Measurements from ENCODE around the gene CEMIP. TPM values are rescaled to one million over a fixed set of nuclear protein-coding genes. Genes with fewer than 3 reads are reported as not detected.

CEMIP gene
- total RNA-seq, 1 donor, result 131 TPM

DNA sequence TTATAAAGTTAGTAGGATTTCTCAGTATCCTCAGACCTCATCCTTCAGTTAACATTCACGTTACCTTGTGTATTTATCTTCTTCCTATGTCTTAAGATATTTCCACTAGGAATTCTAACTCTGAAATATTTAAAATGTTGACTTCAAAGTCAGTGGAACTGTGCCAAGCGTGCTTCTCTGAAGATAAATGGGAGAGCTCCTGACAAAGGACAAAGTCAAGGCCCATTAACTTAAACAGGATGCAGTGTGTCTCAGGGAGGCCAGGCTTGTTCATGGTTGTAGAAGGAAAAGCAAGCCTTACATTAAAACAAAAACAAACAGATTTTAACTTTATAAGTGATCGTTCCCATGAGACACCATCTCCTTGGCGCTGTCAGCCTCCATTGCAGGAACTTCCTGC lies 42.6 kb upstream of the CEMIP start:
- TF ChIP-seq, protein P1, sequence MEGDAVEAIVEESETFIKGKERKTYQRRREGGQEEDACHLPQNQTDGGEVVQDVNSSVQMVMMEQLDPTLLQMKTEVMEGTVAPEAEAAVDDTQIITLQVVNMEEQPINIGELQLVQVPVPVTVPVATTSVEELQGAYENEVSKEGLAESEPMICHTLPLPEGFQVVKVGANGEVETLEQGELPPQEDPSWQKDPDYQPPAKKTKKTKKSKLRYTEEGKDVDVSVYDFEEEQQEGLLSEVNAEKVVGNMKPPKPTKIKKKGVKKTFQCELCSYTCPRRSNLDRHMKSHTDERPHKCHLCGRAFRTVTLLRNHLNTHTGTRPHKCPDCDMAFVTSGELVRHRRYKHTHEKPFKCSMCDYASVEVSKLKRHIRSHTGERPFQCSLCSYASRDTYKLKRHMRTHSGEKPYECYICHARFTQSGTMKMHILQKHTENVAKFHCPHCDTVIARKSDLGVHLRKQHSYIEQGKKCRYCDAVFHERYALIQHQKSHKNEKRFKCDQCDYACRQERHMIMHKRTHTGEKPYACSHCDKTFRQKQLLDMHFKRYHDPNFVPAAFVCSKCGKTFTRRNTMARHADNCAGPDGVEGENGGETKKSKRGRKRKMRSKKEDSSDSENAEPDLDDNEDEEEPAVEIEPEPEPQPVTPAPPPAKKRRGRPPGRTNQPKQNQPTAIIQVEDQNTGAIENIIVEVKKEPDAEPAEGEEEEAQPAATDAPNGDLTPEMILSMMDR (IDR thresholded peaks at IDR 0.05; ENCODE audit: insufficient read depth, low read depth, low read length), result no peak
- H3K4me3 ChIP-seq (ENCODE audit: low read depth, low read length), result no peak overlapping the region
- peak; percentile 29 for DNase-seq (ENCODE audit: low read depth)

DNA sequence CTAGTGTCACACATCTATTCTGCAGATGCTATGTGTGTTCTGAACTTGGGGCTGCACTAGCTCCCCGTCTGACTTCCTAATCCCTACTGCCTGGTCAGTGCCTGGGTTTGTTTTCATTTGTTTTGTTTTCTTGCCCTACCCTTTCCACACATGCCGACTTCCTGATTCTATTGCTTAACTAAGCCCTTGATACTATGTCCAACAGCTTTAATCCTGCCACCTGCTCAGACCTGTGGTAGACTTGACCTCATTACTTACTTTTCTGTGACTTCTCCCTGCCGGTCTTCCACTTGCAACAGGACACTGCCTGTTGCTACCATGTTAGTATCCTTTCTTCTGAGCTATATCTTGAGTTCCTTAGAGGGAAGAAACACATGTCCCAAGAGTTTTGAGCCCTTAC lies 39.3 kb upstream of the CEMIP start:
- DNase-seq (ENCODE audit: low read depth), result no peak
- no peak overlapping the region for H3K4me3 ChIP-seq (ENCODE audit: low read depth, low read length)
- TF ChIP-seq, protein P1 (IDR thresholded peaks at IDR 0.05; ENCODE audit: insufficient read depth, low read depth, low read length), result no peak

DNA sequence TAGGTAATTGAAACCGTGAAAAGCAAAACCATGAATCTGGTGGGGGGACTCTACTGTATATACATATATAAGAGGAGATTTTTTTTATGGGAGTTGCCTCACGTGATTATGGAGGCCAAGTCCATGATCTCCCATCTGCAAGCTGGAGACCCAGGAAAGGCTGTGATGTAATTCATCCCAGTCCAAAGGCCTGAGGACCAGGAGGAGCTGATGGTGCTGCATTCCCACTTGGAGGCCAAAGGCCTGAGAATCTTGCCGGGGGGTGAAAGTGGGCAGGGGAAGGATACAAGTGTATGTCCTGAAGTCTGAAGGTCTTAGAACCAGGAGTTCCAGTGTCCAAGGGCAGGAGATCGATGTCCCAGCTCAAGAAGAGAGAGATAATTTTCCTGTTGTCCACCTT lies 37.1 kb upstream of the CEMIP start:
- no peak for DNase-seq (ENCODE audit: low read depth)
- no peak overlapping the region for H3K4me3 ChIP-seq (ENCODE audit: low read depth, low read length)
- TF ChIP-seq, protein P1 (IDR thresholded peaks at IDR 0.05; ENCODE audit: insufficient read depth, low read depth, low read length), result no peak

DNA sequence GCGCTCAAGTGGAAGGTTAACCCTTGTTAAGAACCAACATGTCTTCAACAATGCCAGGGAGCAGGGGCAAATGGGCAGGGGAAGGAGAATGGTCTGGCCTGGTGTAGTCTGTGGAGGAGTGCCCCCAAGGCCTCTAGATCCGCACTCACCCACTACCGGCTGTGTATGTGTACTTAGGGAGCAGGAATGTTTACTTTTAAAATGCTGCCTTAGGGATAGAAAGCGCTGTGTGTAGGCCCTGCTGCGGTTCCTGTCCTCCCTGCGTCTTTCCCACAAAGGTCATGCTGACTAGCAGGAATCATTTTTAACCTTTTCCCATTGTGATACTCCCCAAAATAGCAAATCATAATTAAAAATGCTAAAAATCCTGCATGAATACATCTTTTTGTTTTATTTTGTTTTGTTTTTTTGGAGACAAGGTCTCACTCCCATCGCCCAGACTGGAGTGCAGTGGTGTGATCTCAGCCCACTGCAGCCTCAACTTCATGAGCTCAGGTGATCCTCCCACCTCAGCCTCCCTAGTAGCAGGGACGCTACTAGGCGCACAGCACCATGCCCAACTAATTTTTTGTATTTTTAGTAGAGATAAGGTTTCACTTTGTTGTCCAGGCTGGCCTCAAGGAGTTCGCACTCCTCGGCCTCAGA lies 35.9 kb upstream of the CEMIP start:
- peak; percentile 56 for DNase-seq (ENCODE audit: low read depth)
- TF ChIP-seq, protein P1 (IDR thresholded peaks at IDR 0.05; ENCODE audit: insufficient read depth, low read depth, low read length), result no peak
- H3K4me3 ChIP-seq (ENCODE audit: low read depth, low read length), result no peak overlapping the region

DNA sequence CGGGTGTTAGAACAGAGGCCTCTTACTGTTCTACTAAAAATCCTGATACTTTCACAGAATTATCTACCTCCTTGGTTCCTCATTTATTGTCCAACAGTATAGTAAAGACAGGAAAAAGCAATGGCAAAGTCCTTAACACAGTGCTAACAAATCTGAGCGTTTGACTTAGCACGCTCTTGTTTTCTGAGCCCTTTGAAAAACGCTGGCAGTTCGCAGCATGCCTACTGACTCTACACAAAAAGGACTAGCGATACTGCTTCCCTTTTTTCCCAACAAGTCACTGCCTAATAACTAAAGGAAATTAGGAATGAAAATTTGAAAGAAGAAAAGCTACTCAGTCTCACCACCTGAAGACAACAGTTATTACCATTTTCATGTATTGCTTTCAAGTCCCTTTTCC lies 34.8 kb upstream of the CEMIP start:
- no peak overlapping the region for H3K4me3 ChIP-seq (ENCODE audit: low read depth, low read length)
- DNase-seq (ENCODE audit: low read depth), result no peak
- TF ChIP-seq, protein P1 (IDR thresholded peaks at IDR 0.05; ENCODE audit: insufficient read depth, low read depth, low read length), result no peak

DNA sequence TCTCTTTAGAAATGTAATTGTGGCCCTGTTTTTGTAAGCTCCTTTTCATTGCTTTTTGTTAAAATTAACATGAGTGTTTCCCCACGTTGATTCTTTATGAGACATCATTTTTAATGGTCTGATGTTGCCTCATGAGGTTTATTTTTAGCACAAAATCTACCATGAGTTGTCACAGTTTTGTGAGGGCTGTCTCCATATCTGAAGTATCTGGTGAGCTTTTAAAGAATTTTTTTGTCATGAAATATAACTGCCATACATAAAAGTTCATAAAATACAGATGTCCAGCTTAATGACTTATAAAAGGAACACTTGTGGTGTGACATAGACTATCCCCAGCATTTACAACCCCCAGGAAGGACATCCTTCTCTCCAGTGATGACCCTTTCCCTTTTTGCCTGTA lies 34.3 kb upstream of the CEMIP start:
- DNase-seq (ENCODE audit: low read depth), result peak; percentile 85
- no peak overlapping the region for H3K4me3 ChIP-seq (ENCODE audit: low read depth, low read length)
- TF ChIP-seq, protein P1 (IDR thresholded peaks at IDR 0.05; ENCODE audit: insufficient read depth, low read depth, low read length), result no peak

DNA sequence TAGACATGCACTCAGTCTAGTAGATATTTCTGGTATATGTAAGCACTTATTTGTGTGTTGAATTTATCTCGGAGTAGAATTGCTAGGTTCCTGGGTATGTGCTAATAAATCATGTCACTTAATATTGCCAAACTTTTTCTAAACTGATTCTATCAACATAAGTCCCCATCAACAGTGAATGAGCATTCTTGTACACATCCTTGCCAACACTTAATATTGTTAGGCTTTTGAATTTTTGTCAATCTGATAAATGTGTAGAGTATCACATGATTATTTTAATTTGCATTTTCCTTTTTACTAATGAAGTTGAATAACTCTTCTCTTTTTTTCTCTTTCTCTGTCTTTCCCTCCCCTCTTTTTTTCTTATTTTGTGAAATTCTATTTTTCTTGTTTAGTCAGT lies 33.3 kb upstream of the CEMIP start:
- TF ChIP-seq, protein P1 (IDR thresholded peaks at IDR 0.05; ENCODE audit: insufficient read depth, low read depth, low read length), result no peak
- no peak overlapping the region for H3K4me3 ChIP-seq (ENCODE audit: low read depth, low read length)
- DNase-seq (ENCODE audit: low read depth), result no peak
